Measurements from ENCODE around the gene ULK4. TPM values are rescaled to one million over a fixed set of nuclear protein-coding genes. Genes with fewer than 3 reads are reported as not detected.
"Not testable (repeated sequence)": the region's sequence is repeated elsewhere in the genome, so short reads cannot be mapped to it uniquely, and the experiment has no call there.

Gene ULK4
- total RNA-seq, 4 donors from 2014 or later = 15.8 to 20.6 (median 16.3) TPM

- DNase-seq (ENCODE audit: low spot score) (no peak), ATAC-seq (ENCODE audit: low FRiP score) (no peak)
- no peak for TF ChIP-seq CTCF (IDR thresholded peaks at IDR 0.05)
These were observed 280.4 kb downstream of the ULK4 start for GRCh38 chr3:41681479-41681878.

GRCh38 chr3:41679374-41679773 lies 282.5 kb downstream of the ULK4 start:
- DNase-seq (ENCODE audit: low spot score) (no peak), ATAC-seq (ENCODE audit: low FRiP score) (no peak)
- TF ChIP-seq CTCF (IDR thresholded peaks at IDR 0.05) = no peak

GRCh38 chr3:41675102-41675501 lies 286.8 kb downstream of the ULK4 start:
- ATAC-seq (ENCODE audit: low FRiP score); DNase-seq (ENCODE audit: low spot score): not testable (repeated sequence)

GRCh38 chr3:41674449-41674848 lies 287.5 kb downstream of the ULK4 start:
- DNase-seq (ENCODE audit: low spot score) (no peak), ATAC-seq (ENCODE audit: low FRiP score) (no peak)
- TF ChIP-seq CTCF (IDR thresholded peaks at IDR 0.05) = no peak

- ATAC-seq (ENCODE audit: low FRiP score) (no peak), DNase-seq (ENCODE audit: low spot score) (no peak)
- TF ChIP-seq CTCF (IDR thresholded peaks at IDR 0.05) = no peak
These were observed 288.3 kb downstream of the ULK4 start for GRCh38 chr3:41673650-41674049.

- DNase-seq (ENCODE audit: low spot score) (no peak), ATAC-seq (ENCODE audit: low FRiP score) (no peak)
- no peak for TF ChIP-seq CTCF (IDR thresholded peaks at IDR 0.05)
These were observed 293.5 kb downstream of the ULK4 start for GRCh38 chr3:41668379-41668778.

GRCh38 chr3:41662288-41662687 lies 299.6 kb downstream of the ULK4 start:
- DNase-seq (ENCODE audit: low spot score) = no peak
- TF ChIP-seq CTCF (IDR thresholded peaks at IDR 0.05) = no peak

GRCh38 chr3:41661796-41662195 lies 300.1 kb downstream of the ULK4 start:
- ATAC-seq (ENCODE audit: low FRiP score) (no peak), DNase-seq (ENCODE audit: low spot score) (no peak)
- no peak for TF ChIP-seq CTCF (IDR thresholded peaks at IDR 0.05)

More at GRCh38 chr3:41662288-41662687, 299.6 kb downstream of the ULK4 start:
- no peak for ATAC-seq (ENCODE audit: low FRiP score)

All from omental fat pad (tissue), 4 donors.